ENCODE results near the gene SURF1. TPM values are rescaled to one million over a fixed set of nuclear protein-coding genes. Genes with fewer than 3 reads are reported as not detected.

The SURF1 gene
- total and polyA plus RNA-seq, 10 of the 15 experiments (the other 5 are each of a cell fraction or from before 2014, with no cell fraction given) = 17.9 to 46.4 (median 29.6) TPM

GRCh38 chr9:133304158-133304470 lies 52.2 kb downstream of the SURF1 start:
- Histone ChIP-seq H3K9me3 (replicated peaks; ENCODE audit: control insufficient read depth, insufficient read depth, low read length) (no peaks in the 10 kb centered on the region), H3K4me2 (ENCODE audit: control insufficient read depth, insufficient read depth) (no peak overlapping the region), H3K9ac (ENCODE audit: control insufficient read depth, insufficient read depth, low read length) (no peak overlapping the region), H3K4me1 (ENCODE audit: control insufficient read depth, insufficient read depth, low read length) (no peaks in the 10 kb centered on the region), H3K4me3 (no peak overlapping the region), H3K36me3 (ENCODE audit: control insufficient read depth in 2 of 2, insufficient read depth in 2 of 2, low read length in 1 of 2) (no peaks in the 10 kb centered on the region), H3K79me2 (ENCODE audit: control insufficient read depth, insufficient read depth, low read length) (no peaks in the 10 kb centered on the region), H3K27me3 (replicated peaks in 1 of 2; ENCODE audit: control insufficient read depth in 2 of 2, insufficient read depth in 2 of 2, low read length in 1 of 2) (no peaks in the 10 kb centered on the region; a peak in 2 of 4 replicates), H4K20me1 (ENCODE audit: control insufficient read depth, insufficient read depth) (no peaks in the 10 kb centered on the region), H3K27ac (ENCODE audit: control insufficient read depth, insufficient read depth) (no peak overlapping the region), H2AFZ (ENCODE audit: control insufficient read depth, low read depth, low read length) (no peak overlapping the region)
- no peak for FAIRE-seq
- WGBS (ENCODE audit: insufficient coverage, insufficient replicate concordance, low lambda C conversion rate, missing lambda C conversion rate) = 18% methylated on average over 13 of the region's 13 CpGs
- ChIA-PET CTCF (no interaction called here), SMC1A (ENCODE audit: uncharacterized antibody, unreplicated experiment) (no interaction called here), RAD21 (ENCODE audit: unreplicated experiment) (no interaction called here), POLR2A (no interaction called here)
- no TSS peak for BruUV-seq (replicated peaks)
- TF ChIP-seq MEF2A (IDR thresholded peaks at IDR 0.05; ENCODE audit: insufficient read depth, low read depth, low read length) (no peak), RB1 (IDR thresholded peaks at IDR 0.05; ENCODE audit: borderline replicate concordance) (no peak), SMC3 (IDR thresholded peaks at IDR 0.05; ENCODE audit: borderline replicate concordance, low read length) (no peak), RELA (IDR thresholded peaks at IDR 0.05; ENCODE audit: borderline replicate concordance, partially characterized antibody) (no peak), ZNF217 (IDR thresholded peaks at IDR 0.05) (no peak)
- no peak for DNase-seq (ENCODE audit: low read depth, low spot score)
- intact Hi-C loops (cut with micrococcal nuclease; ENCODE audit: unreplicated experiment) = no loop called here
- in situ Hi-C loops (cut with MboI) = no loop called here
- ATAC-seq = no peak

GRCh38 chr9:133303266-133304157 lies 52.8 kb downstream of the SURF1 start:
- H3K9me3 ChIP-seq (replicated peaks; ENCODE audit: control insufficient read depth, insufficient read depth, low read length) = no peaks in the 10 kb centered on the region
- ChIA-PET POLR2A (no interaction called here), RAD21 (ENCODE audit: unreplicated experiment) (no interaction called here), SMC1A (ENCODE audit: uncharacterized antibody, unreplicated experiment) (no interaction called here), CTCF (no interaction called here)
- no peak overlapping the region for H3K4me3 ChIP-seq
- intact Hi-C loops (cut with micrococcal nuclease; ENCODE audit: unreplicated experiment) = no loop called here
- no peak overlapping the region for H2AFZ ChIP-seq (ENCODE audit: control insufficient read depth, low read depth, low read length)
- in situ Hi-C loops (cut with MboI) = no loop called here
- H4K20me1 ChIP-seq (ENCODE audit: control insufficient read depth, insufficient read depth) = no peaks in the 10 kb centered on the region
- ATAC-seq (no peak), DNase-seq (ENCODE audit: low read depth, low spot score) (no peak), FAIRE-seq (no peak)
- no peak overlapping the region for H3K4me2 ChIP-seq (ENCODE audit: control insufficient read depth, insufficient read depth)
- BruUV-seq (replicated peaks) = no TSS peak
- no peaks in the 10 kb centered on the region for H3K4me1 ChIP-seq (ENCODE audit: control insufficient read depth, insufficient read depth, low read length)
- no peaks in the 10 kb centered on the region for H3K36me3 ChIP-seq (ENCODE audit: control insufficient read depth in 2 of 2, insufficient read depth in 2 of 2, low read length in 1 of 2)
- H3K9ac ChIP-seq (ENCODE audit: control insufficient read depth, insufficient read depth, low read length) = no peak overlapping the region
- H3K79me2 ChIP-seq (ENCODE audit: control insufficient read depth, insufficient read depth, low read length) = no peaks in the 10 kb centered on the region
- H3K27ac ChIP-seq (ENCODE audit: control insufficient read depth, insufficient read depth) = no peak overlapping the region
- 31% methylated on average over 24 of the region's 26 CpGs for WGBS (ENCODE audit: insufficient coverage, insufficient replicate concordance, low lambda C conversion rate, missing lambda C conversion rate)
- no peaks in the 10 kb centered on the region; a peak in 2 of 4 replicates for H3K27me3 ChIP-seq (replicated peaks in 1 of 2; ENCODE audit: control insufficient read depth in 2 of 2, insufficient read depth in 2 of 2, low read length in 1 of 2)
- no peak for TF ChIP-seq TCF3 (IDR thresholded peaks at IDR 0.05; ENCODE audit: borderline replicate concordance, insufficient read depth, low read depth, low read length)
- TF ChIP-seq E2F8 (IDR thresholded peaks at IDR 0.05; ENCODE audit: low read depth, partially characterized antibody) = no peak
- no peak for TF ChIP-seq NBN (IDR thresholded peaks at IDR 0.05)
- TF ChIP-seq MTA3 (IDR thresholded peaks at IDR 0.05; ENCODE audit: borderline replicate concordance, low read length) = no peak
- TF ChIP-seq USF2 (IDR thresholded peaks at IDR 0.05; ENCODE audit: borderline replicate concordance, low read depth, low read length) = no peak
- TF ChIP-seq SUZ12 (IDR thresholded peaks at IDR 0.05; ENCODE audit: unreplicated experiment) = no peak
- no peak for TF ChIP-seq NR2C1 (IDR thresholded peaks at IDR 0.05)
- TF ChIP-seq ATF3 (IDR thresholded peaks at IDR 0.05; ENCODE audit: borderline replicate concordance, extremely low read depth, low read depth, low read length) = no peak
- TF ChIP-seq RBBP5 (conservative IDR thresholded peaks at IDR 0.05) = no peak
